SK-N-SH (cell line): Measurements from ENCODE around the gene SNAP25.

Experiments used
- CHD2 ChIP-seq: fragments of 150-350 bp; IDR thresholded peaks from 2 replicates; pipeline ENCODE4 v1.6.1; 2018; ENCODE audit warnings: low read length; ENCODE audit not compliant: partially characterized antibody
- EP300 ChIP-seq, 2 experiments: IDR thresholded peaks; 2 replicates each; pipeline versions ENCODE4 v1.4.0 to v1.6.1; 2012; ENCODE audit warnings: borderline replicate concordance in 1 of 2, low read depth in 1 of 2, low read length in 1 of 2
- MAX ChIP-seq: IDR thresholded peaks from 2 replicates; pipeline ENCODE4 v1.4.0; 2012; ENCODE audit warnings: low read depth
- MXI1 ChIP-seq: IDR thresholded peaks from 2 replicates; pipeline ENCODE4 v1.6.1; 2012; ENCODE audit warnings: mild to moderate bottlenecking, low read depth, low read length, improper control_type of control experiment
- NFIC ChIP-seq: IDR thresholded peaks from 2 replicates; pipeline ENCODE4 v1.4.0; 2012; ENCODE audit warnings: borderline replicate concordance
- NRF1 ChIP-seq: IDR thresholded peaks from 2 replicates; pipeline ENCODE4 v1.6.1; 2012; ENCODE audit warnings: low read depth, mild to moderate bottlenecking, low read length
- POLR2AphosphoS5 ChIP-seq: IDR thresholded peaks from 2 replicates; pipeline ENCODE4 v1.6.1; 2012; ENCODE audit warnings: low read depth, low read length
- RAD21 ChIP-seq: IDR thresholded peaks from 2 replicates; pipeline ENCODE4 v1.6.1; 2012; ENCODE audit warnings: mild to moderate bottlenecking, low read length
- RFX5 ChIP-seq: IDR thresholded peaks from 2 replicates; pipeline ENCODE4 v1.6.1; 2012; ENCODE audit warnings: mild to moderate bottlenecking, improper control_type of control experiment, low read length
- TAF1 ChIP-seq: IDR thresholded peaks from 2 replicates; pipeline ENCODE4 v1.6.1; 2012; ENCODE audit warnings: low read depth, mild to moderate bottlenecking, low read length, moderate library complexity, borderline replicate concordance
- TCF12 ChIP-seq: IDR thresholded peaks from 2 replicates; pipeline ENCODE4 v1.4.0; 2012
- TF ChIP-seq, protein P1 (sequence below): fragments of 200-600 bp; sonication (generic); IDR thresholded peaks from 2 replicates; pipeline ENCODE4 v1.6.1; 2017; ENCODE audit warnings: antibody characterized with exemption, mild to moderate bottlenecking, moderate library complexity
- TF ChIP-seq, protein P2 (sequence below): fragments of 150-350 bp; IDR thresholded peaks from 2 replicates; pipeline ENCODE4 v1.6.1; 2017; ENCODE audit warnings: antibody characterized with exemption, low read length, low read depth, borderline replicate concordance
- TF ChIP-seq, protein P3 (sequence below): IDR thresholded peaks from 2 replicates; pipeline ENCODE4 v1.4.0; 2012; ENCODE audit warnings: low read depth, borderline replicate concordance

- TF ChIP-seq, protein P1, sequence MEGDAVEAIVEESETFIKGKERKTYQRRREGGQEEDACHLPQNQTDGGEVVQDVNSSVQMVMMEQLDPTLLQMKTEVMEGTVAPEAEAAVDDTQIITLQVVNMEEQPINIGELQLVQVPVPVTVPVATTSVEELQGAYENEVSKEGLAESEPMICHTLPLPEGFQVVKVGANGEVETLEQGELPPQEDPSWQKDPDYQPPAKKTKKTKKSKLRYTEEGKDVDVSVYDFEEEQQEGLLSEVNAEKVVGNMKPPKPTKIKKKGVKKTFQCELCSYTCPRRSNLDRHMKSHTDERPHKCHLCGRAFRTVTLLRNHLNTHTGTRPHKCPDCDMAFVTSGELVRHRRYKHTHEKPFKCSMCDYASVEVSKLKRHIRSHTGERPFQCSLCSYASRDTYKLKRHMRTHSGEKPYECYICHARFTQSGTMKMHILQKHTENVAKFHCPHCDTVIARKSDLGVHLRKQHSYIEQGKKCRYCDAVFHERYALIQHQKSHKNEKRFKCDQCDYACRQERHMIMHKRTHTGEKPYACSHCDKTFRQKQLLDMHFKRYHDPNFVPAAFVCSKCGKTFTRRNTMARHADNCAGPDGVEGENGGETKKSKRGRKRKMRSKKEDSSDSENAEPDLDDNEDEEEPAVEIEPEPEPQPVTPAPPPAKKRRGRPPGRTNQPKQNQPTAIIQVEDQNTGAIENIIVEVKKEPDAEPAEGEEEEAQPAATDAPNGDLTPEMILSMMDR = no peak
- no peak for TF ChIP-seq EP300 (IDR thresholded peaks at IDR 0.05; ENCODE audit: borderline replicate concordance in 1 of 2, low read depth in 1 of 2, low read length in 1 of 2)
- TF ChIP-seq TCF12 = no peak
- TF ChIP-seq POLR2AphosphoS5 = no peak
- no peak for TF ChIP-seq NFIC
- TF ChIP-seq MAX = no peak
- no peak for TF ChIP-seq MXI1
- no peak for TF ChIP-seq CHD2
- no peak for TF ChIP-seq RFX5
- TF ChIP-seq RAD21 = no peak
- no peak for TF ChIP-seq TAF1
- no peak for TF ChIP-seq NRF1
- TF ChIP-seq, protein P2, sequence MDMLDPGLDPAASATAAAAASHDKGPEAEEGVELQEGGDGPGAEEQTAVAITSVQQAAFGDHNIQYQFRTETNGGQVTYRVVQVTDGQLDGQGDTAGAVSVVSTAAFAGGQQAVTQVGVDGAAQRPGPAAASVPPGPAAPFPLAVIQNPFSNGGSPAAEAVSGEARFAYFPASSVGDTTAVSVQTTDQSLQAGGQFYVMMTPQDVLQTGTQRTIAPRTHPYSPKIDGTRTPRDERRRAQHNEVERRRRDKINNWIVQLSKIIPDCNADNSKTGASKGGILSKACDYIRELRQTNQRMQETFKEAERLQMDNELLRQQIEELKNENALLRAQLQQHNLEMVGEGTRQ = no peak
- TF ChIP-seq, protein P3, sequence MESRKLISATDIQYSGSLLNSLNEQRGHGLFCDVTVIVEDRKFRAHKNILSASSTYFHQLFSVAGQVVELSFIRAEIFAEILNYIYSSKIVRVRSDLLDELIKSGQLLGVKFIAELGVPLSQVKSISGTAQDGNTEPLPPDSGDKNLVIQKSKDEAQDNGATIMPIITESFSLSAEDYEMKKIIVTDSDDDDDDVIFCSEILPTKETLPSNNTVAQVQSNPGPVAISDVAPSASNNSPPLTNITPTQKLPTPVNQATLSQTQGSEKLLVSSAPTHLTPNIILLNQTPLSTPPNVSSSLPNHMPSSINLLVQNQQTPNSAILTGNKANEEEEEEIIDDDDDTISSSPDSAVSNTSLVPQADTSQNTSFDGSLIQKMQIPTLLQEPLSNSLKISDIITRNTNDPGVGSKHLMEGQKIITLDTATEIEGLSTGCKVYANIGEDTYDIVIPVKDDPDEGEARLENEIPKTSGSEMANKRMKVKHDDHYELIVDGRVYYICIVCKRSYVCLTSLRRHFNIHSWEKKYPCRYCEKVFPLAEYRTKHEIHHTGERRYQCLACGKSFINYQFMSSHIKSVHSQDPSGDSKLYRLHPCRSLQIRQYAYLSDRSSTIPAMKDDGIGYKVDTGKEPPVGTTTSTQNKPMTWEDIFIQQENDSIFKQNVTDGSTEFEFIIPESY = no peak
These were observed 23.5 kb downstream of the SNAP25 start for GRCh38 chr20:10242166-10242565.
